ENCODE measurements around the gene NTM.

NTM gene

GRCh38 chr11:132103021-132103420 is 732.6 kb downstream of the NTM start:
- DNase-seq, result no peak

- no peak for DNase-seq
These were observed 735.9 kb downstream of the NTM start for GRCh38 chr11:132106096-132106982.

GRCh38 chr11:132111316-132111715 is 740.9 kb downstream of the NTM start:
- DNase-seq, result no peak

- DNase-seq, result no peak
These were observed 741.4 kb downstream of the NTM start for GRCh38 chr11:132111838-132112237.

GRCh38 chr11:132112846-132113245 is 742.4 kb downstream of the NTM start:
- DNase-seq, result no peak

- DNase-seq, result no peak
These were observed 743.8 kb downstream of the NTM start for GRCh38 chr11:132114185-132114584.

GRCh38 chr11:132114743-132115142 is 744.3 kb downstream of the NTM start:
- no peak for DNase-seq

DNA sequence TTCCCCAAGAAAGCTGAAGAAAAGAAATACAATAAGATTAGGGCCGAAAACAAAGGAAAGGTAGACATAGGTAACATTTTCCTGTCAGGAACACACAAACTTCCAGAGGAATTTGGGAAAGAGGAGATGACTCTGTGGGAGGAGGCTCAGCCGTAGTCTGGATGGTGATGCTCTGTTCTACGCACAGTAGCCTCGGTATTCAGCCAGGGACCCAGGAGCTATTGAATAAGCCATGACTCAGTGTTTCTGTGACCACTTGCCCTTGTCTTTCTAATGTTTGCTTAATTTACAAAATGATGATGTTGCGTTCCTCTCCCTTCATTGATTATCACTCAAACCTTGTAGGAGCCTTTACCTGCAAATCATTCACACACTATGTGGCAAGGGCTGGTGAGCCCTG is 745.0 kb downstream of the NTM start:
- DNase-seq, result no peak

GRCh38 chr11:132116516-132116915 is 746.1 kb downstream of the NTM start:
- no peak for DNase-seq

- no peak for DNase-seq
These were observed 748.2 kb downstream of the NTM start for GRCh38 chr11:132118661-132119060.

GRCh38 chr11:132119573-132119972 is 749.2 kb downstream of the NTM start:
- DNase-seq, result no peak

- no peak for DNase-seq
These were observed 752.3 kb downstream of the NTM start for GRCh38 chr11:132122735-132123134.

GRCh38 chr11:132123449-132123848 is 753.0 kb downstream of the NTM start:
- DNase-seq, result no peak

DNA sequence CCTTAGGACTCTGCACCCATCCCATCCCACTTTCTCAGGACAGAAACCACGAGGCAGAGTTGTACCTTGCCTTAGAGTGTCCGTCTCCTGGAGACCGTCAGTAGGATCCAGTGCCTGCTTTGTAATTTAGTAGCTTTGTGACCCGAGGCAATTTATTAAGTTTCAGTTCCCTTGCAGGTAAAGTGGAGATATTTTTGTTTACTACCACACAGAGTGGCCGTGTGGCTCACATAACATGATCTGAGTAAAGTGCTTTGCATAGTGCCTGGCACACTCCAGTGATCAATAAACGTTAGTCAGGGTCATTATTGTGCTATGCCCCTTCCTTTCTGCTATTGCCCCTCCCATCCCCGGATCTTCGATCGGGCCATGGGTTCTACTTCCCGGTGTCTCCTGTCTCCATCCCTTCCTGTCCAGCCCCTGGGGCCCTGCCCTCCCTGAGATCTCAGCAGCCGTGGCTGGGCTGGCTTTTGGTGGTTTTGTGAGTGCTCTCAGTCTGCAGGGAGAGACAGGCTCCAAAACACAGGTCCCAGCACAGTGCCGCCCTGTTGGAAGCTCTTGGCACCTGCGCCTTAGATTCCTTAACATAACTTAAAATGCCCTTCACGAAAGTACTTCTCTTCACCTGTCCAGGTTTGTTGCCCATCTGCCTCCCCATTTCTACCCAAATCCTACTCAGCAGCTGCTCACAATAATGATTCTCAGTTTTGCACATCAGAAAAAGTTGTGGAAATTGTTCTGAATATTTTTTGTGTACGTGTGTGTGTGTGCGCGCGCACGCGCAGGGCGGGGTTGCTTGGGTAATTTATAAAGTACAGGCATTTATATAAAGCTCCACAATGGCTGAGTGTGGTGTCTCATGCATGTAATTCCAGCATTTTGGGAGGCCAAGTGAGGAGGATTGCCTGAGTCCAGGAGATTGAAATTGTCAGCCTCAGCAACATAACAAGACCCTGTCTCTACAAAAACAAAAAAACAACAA is 753.7 kb downstream of the NTM start:
- no peak for DNase-seq

GRCh38 chr11:132125988-132126871 is 755.8 kb downstream of the NTM start:
- DNase-seq, result no peak

GRCh38 chr11:132126973-132127899 is 756.8 kb downstream of the NTM start:
- no peak for DNase-seq

- no peak for DNase-seq
These were observed 757.5 kb downstream of the NTM start for GRCh38 chr11:132127900-132128288.

DNA sequence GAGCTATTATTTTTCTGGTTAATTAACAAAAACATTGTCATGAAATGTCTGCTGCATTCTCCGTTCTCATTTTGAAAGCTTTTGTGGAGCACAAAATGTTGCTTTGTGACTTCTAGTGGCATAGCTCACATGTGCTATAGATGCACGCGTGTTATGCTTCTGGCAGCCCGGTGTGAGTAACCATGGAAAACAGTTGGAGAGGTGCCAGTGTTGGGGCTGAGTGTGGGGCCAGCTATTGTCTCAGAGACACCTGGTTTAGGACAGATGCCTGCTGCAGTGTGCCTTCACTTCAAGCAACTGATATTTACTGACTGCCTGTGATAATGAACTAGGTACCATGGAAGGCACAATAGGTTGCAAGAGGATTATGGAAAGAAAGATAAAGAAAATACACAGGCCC is 760.6 kb downstream of the NTM start:
- no peak for DNase-seq

GRCh38 chr11:132131961-132132360 is 761.5 kb downstream of the NTM start:
- no peak for DNase-seq

DNA sequence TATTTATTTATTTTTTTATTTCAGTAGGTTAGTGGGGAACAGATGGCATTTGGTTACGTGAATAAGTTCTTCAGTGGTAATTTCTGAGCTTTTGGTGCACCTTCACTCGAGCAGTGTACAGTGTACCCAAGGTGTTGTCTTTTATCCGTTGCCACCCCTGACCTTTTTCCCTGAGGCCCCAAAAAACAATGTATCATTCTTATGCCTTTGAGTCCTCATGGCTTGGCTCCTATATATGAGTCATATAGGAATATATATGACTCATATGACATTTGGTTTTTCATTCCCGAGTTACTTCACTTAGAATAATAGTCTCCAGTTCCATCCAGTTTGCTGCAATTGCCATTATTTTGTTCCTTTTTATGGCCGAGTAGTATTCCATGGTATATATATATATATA is 763.9 kb downstream of the NTM start:
- no peak for DNase-seq

DNA sequence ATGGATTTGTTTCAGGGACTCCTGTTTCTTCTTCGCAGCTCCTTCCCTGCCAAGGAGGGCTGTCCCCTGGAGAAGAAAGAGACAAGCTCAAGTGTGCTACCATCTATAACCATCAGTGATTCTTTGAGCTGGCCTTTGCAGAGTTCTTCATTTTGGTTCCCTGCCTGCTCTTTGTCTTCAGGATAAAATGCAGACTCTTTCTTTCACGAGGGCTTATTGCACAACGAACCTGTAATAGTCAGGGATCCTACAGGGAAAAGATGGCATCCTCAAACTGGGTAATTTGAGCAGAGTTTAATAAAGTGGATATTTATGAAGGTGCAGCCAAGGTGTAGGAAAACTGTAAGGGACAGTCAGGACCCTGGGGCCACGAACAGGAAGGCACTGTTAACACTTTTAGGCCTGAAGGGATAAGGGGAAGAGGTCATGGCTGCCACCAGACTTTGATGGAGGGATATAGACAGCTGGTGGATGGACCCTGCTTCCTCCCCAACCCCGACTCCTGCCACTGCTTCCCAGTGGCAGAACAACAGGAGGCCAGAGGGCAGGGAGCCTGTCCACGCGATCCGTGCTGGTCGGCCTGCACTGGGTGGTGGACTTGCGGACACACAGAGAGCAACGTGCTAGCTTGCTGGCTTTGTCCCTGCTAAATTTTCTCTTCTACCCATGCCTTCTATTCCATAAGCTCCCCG is 767.0 kb downstream of the NTM start:
- DNase-seq, result no peak
